IMR-90 (cell line): ENCODE data around the gene NPPA. TPM values are rescaled to one million over a fixed set of nuclear protein-coding genes. Genes with fewer than 3 reads are reported as not detected.

Experiments used
- ATAC-seq: fragments of 200-7000 bp; cut with Tn5 transposase; 2 replicates; pipeline ENCODE4 v1.9.1; 2020; ENCODE audit warnings: low read depth, mild to moderate bottlenecking, moderate library complexity
- BruUV-seq: library from RNA; stranded (reverse); fragments of 400-500 nt; replicated peaks from 2 replicates; lab custom pipeline; 2021; lab: Mats Ljungman, UMichigan
- CTCF ChIA-PET: fragments of 300-600 bp; formaldehyde crosslinking; extraction: SDS; loops from one replicate; lab custom pipeline; 2021; ENCODE audit warnings: antibody characterized with exemption; lab: Yijun Ruan, JAX
- POLR2A ChIA-PET: fragments of 300-600 bp; sonication (Branson Sonifier 250); formaldehyde crosslinking; loops from one replicate; lab custom pipeline; 2022; ENCODE audit warnings: antibody characterized with exemption; ENCODE audit not compliant: unreplicated experiment; lab: Charles Lee
- DNase-seq: peaks from one replicate; pipeline ENCODE4 v3.0.0; 2013
- H2AFZ ChIP-seq: replicated peaks from 2 replicates; pipeline ENCODE3; 2013; ENCODE audit warnings: low read length, mild to moderate bottlenecking; ENCODE audit not compliant: poor library complexity
- H2AK5ac ChIP-seq: 2 replicates; pipeline ENCODE4 v1.6.1; 2013; ENCODE audit warnings: low read depth, low read length, inconsistent platforms
- H2AK9ac ChIP-seq: replicated peaks from 2 replicates; pipeline ENCODE3; 2013; ENCODE audit warnings: mild to moderate bottlenecking, low read depth, low read length, moderate library complexity; ENCODE audit not compliant: poor library complexity
- H2BK120ac ChIP-seq: 2 replicates; pipeline ENCODE4 v1.6.1; 2013; ENCODE audit warnings: low read depth, low read length, inconsistent platforms
- H2BK15ac ChIP-seq: 3 replicates; pipeline ENCODE4 v1.6.1; 2013; ENCODE audit warnings: low read depth, low read length, inconsistent platforms
- H2BK20ac ChIP-seq: 2 replicates; pipeline ENCODE4 v1.6.1; 2013; ENCODE audit warnings: low read depth, mild to moderate bottlenecking, inconsistent platforms, low read length, moderate library complexity
- H2BK5ac ChIP-seq: 2 replicates; pipeline ENCODE4 v1.6.1; 2013; ENCODE audit warnings: mild to moderate bottlenecking, low read depth, low read length, inconsistent platforms; ENCODE audit not compliant: poor library complexity, severe bottlenecking
- H3K14ac ChIP-seq: replicated peaks from 2 replicates; pipeline ENCODE4 v1.6.1; 2013; ENCODE audit warnings: low read depth, low read length, inconsistent platforms
- H3K18ac ChIP-seq: 2 replicates; pipeline ENCODE4 v1.6.1; 2013; ENCODE audit warnings: low read depth, low read length, control low read depth
- H3K23ac ChIP-seq: 2 replicates; pipeline ENCODE4 v1.6.1; 2013; ENCODE audit warnings: low read depth, low read length, inconsistent platforms
- H3K27ac ChIP-seq: 2 replicates; pipeline ENCODE4 v1.5.1; 2013; ENCODE audit warnings: mild to moderate bottlenecking, control low read depth, low read length; ENCODE audit not compliant: insufficient read depth
- H3K27me3 ChIP-seq: 2 replicates; pipeline ENCODE4 v1.6.1; 2013; ENCODE audit warnings: low read length; ENCODE audit not compliant: control insufficient read depth, insufficient read depth
- H3K36me3 ChIP-seq: 2 replicates; pipeline ENCODE4 v1.6.1; 2013; ENCODE audit warnings: low read length, mixed read lengths; ENCODE audit not compliant: control insufficient read depth, insufficient read depth
- H3K4ac ChIP-seq: 2 replicates; pipeline ENCODE4 v1.6.1; 2013; ENCODE audit warnings: low read depth, low read length, inconsistent platforms
- H3K4me1 ChIP-seq: 2 replicates; pipeline ENCODE4 v1.6.1; 2013; ENCODE audit warnings: low read length, mixed read lengths; ENCODE audit not compliant: control insufficient read depth, insufficient read depth
- H3K4me2 ChIP-seq: 2 replicates; pipeline ENCODE4 v1.6.1; 2013; ENCODE audit warnings: low read depth, mild to moderate bottlenecking, control low read depth, low read length, moderate library complexity
- H3K4me3 ChIP-seq: 2 replicates; pipeline ENCODE4 v1.5.1; 2013; ENCODE audit warnings: low read depth, mild to moderate bottlenecking, control low read depth, low read length, moderate library complexity; ENCODE audit not compliant: insufficient read depth
- H3K56ac ChIP-seq: 2 replicates; pipeline ENCODE4 v1.6.1; 2013; ENCODE audit warnings: low read length, inconsistent platforms; ENCODE audit not compliant: insufficient read depth; ENCODE audit errors: extremely low read depth
- H3K79me1 ChIP-seq, 2 experiments: 2 replicates each; pipeline ENCODE4 v1.6.1; 2013; ENCODE audit warnings: low read length in 2 of 2, inconsistent platforms in 1 of 2, low read depth in 1 of 2
- H3K9ac ChIP-seq: 2 replicates; pipeline ENCODE4 v1.6.1; 2013; ENCODE audit warnings: low read depth, low read length, control low read depth
- H3K9me1 ChIP-seq: 2 replicates; pipeline ENCODE4 v1.6.1; 2013; ENCODE audit warnings: low read length, inconsistent platforms; ENCODE audit not compliant: insufficient read depth
- H3K9me3 ChIP-seq: 2 replicates; pipeline ENCODE4 v1.6.1; 2013; ENCODE audit warnings: low read length; ENCODE audit not compliant: control insufficient read depth, insufficient read depth
- H4K20me1 ChIP-seq: 2 replicates; pipeline ENCODE4 v1.6.1; 2013; ENCODE audit warnings: low read length, inconsistent platforms; ENCODE audit not compliant: insufficient read depth
- H4K5ac ChIP-seq: 2 replicates; pipeline ENCODE4 v1.6.1; 2013; ENCODE audit warnings: mild to moderate bottlenecking, low read depth, low read length, control low read depth
- H4K8ac ChIP-seq, 2 experiments: 2 replicates each; pipeline ENCODE4 v1.6.1; 2013; ENCODE audit warnings: low read depth in 2 of 2, low read length in 2 of 2, control low read depth in 1 of 2, inconsistent platforms in 1 of 2
- H4K91ac ChIP-seq: 2 replicates; pipeline ENCODE4 v1.6.1; 2013; ENCODE audit warnings: low read depth, low read length, inconsistent platforms; ENCODE audit not compliant: insufficient read depth
- BHLHE40 ChIP-seq: fragments of 150-350 bp; IDR thresholded peaks from 2 replicates; pipeline ENCODE4 v1.6.1; 2016; ENCODE audit warnings: mild to moderate bottlenecking, low read depth, low read length
- CEBPB ChIP-seq: IDR thresholded peaks from 2 replicates; pipeline ENCODE4 v1.6.1; 2012; ENCODE audit warnings: low read depth, low read length, improper control_type of control experiment
- CHD1 ChIP-seq: IDR thresholded peaks from 2 replicates; pipeline ENCODE4 v1.6.1; 2012; ENCODE audit warnings: low read depth, low read length, improper control_type of control experiment
- CTCF ChIP-seq: conservative IDR thresholded peaks from 2 replicates; pipeline ENCODE4 v1.5.1; 2012; ENCODE audit warnings: mild to moderate bottlenecking, low read depth, low read length, improper control_type of control experiment
- ELK1 ChIP-seq: fragments of 150-350 bp; IDR thresholded peaks from 2 replicates; pipeline ENCODE4 v1.6.1; 2016; ENCODE audit warnings: low read depth, mild to moderate bottlenecking, low read length, moderate library complexity, borderline replicate concordance
- FOS ChIP-seq: fragments of 150-350 bp; IDR thresholded peaks from 2 replicates; pipeline ENCODE4 v1.6.1; 2016; ENCODE audit warnings: low read depth, low read length
- MAFK ChIP-seq: IDR thresholded peaks from 2 replicates; pipeline ENCODE4 v1.6.1; 2012; ENCODE audit warnings: low read depth, low read length, improper control_type of control experiment
- MAZ ChIP-seq: IDR thresholded peaks from 2 replicates; pipeline ENCODE4 v1.6.1; 2012; ENCODE audit warnings: low read depth, mild to moderate bottlenecking, low read length, improper control_type of control experiment, moderate library complexity, borderline replicate concordance
- MXI1 ChIP-seq: IDR thresholded peaks from 2 replicates; pipeline ENCODE4 v1.6.1; 2012; ENCODE audit warnings: low read depth, mild to moderate bottlenecking, low read length, moderate library complexity, borderline replicate concordance
- NFE2L2 ChIP-seq: fragments of 150-350 bp; IDR thresholded peaks from 2 replicates; pipeline ENCODE4 v1.6.1; 2016; ENCODE audit warnings: low read depth, mild to moderate bottlenecking, low read length
- POLR2A ChIP-seq: IDR thresholded peaks from 2 replicates; pipeline ENCODE4 v1.6.1; 2012; ENCODE audit warnings: mild to moderate bottlenecking, low read depth, low read length
- RAD21 ChIP-seq: IDR thresholded peaks from 2 replicates; pipeline ENCODE4 v1.6.1; 2012; ENCODE audit warnings: low read length, improper control_type of control experiment
- RCOR1 ChIP-seq: IDR thresholded peaks from 2 replicates; pipeline ENCODE4 v1.6.1; 2012; ENCODE audit warnings: mild to moderate bottlenecking, low read length, improper control_type of control experiment; ENCODE audit not compliant: insufficient replicate concordance
- RFX5 ChIP-seq: IDR thresholded peaks from 2 replicates; pipeline ENCODE4 v1.8.0; 2012; ENCODE audit warnings: low read depth, mild to moderate bottlenecking, low read length, moderate library complexity
- SMC3 ChIP-seq: fragments of 150-350 bp; IDR thresholded peaks from 2 replicates; pipeline ENCODE4 v1.6.1; 2016; ENCODE audit warnings: low read depth, mild to moderate bottlenecking, antibody characterized with exemption, low read length, moderate library complexity
- USF2 ChIP-seq: fragments of 150-350 bp; IDR thresholded peaks from 2 replicates; pipeline ENCODE4 v1.6.1; 2017; ENCODE audit warnings: mild to moderate bottlenecking, antibody characterized with exemption, low read length, low read depth
- WGBS, 2 experiments: methylation state at CpG; one replicate each; pipeline versions ENCODE4 v1.1.5 to v1.1.7; 2013; ENCODE audit warnings: missing lambda C conversion rate in 2 of 2; ENCODE audit not compliant: insufficient read length in 1 of 2; ENCODE audit errors: extremely low coverage in 2 of 2; 5-methylcytosine and 5-hydroxymethylcytosine counted together
- dilution Hi-C: fragments of 300-500 bp; cut with HindIII; formaldehyde crosslinking; loops from one replicate; pipeline ENCODE4 v1.14.3; 2018; ENCODE audit warnings: low sequenced_read_pairs; ENCODE audit not compliant: unreplicated experiment
- in situ Hi-C: fragments of 300-500 bp; cut with MboI; formaldehyde crosslinking; loops from 3 replicates; pipeline ENCODE4 v1.14.3; 2019; ENCODE audit warnings: low sequenced_read_pairs, inconsistent platforms, mixed read lengths
- intact Hi-C: fragments of 100-400 bp; cut with micrococcal nuclease; formaldehyde crosslinking; loops from 2 replicates; pipeline ENCODE4 v1.10.0; 2022
- polyA plus RNA-seq, 3 experiments: library from polyadenylated mRNA; depleted of rRNA; stranded (reverse); fragments of >200 nt; gene quantifications; 2 replicates each; pipeline ENCODE4 v1.2.3, GENCODE V29; 2012; ENCODE audit warnings: low replicate concordance in 1 of 3
- total RNA-seq: library from RNA; depleted of rRNA; stranded (reverse); fragments of >200 nt; gene quantifications from 2 replicates; pipeline ENCODE4 v1.2.3, GENCODE V29; 2012

NPPA gene
- total and polyA plus RNA-seq, 2 of the 4 experiments (the other 2 are of a cell fraction) = not detected

- CTCF ChIA-PET = no interaction called here
- no peak overlapping the region for H2BK5ac ChIP-seq
- WGBS, 2 experiments = no CpG with 5 or more reads among the region's 8 CpGs
- H3K9ac ChIP-seq = no peak overlapping the region
- H3K4me2 ChIP-seq = no peak overlapping the region
- ATAC-seq = no peak
- intact Hi-C loops = no loop called here
- no peak overlapping the region for H2BK120ac ChIP-seq
- H3K4me3 ChIP-seq = no peak overlapping the region
- dilution Hi-C loops = no loop called here
- no peaks in the 10 kb centered on the region for H3K79me1 ChIP-seq
- no peaks in the 10 kb centered on the region for H3K36me3 ChIP-seq
- TF ChIP-seq POLR2A (no peak), RFX5 (no peak), MAZ (no peak), CEBPB (no peak), NFE2L2 (no peak), MXI1 (no peak), BHLHE40 (no peak), SMC3 (no peak), USF2 (no peak), FOS (no peak), CHD1 (no peak), RAD21 (no peak), ELK1 (no peak), RCOR1 (no peak), CTCF (no peak), MAFK (no peak)
- H3K56ac ChIP-seq = no peak overlapping the region
- no peak overlapping the region for H4K8ac ChIP-seq
- H3K14ac ChIP-seq = no peak overlapping the region
- H4K20me1 ChIP-seq = no peaks in the 10 kb centered on the region
- no peak overlapping the region for H2AK9ac ChIP-seq
- peaks cover 34% of the 10 kb centered on the region for H3K27me3 ChIP-seq
- no peak overlapping the region for H2AK5ac ChIP-seq
- 0 out of 2 replicates have a peak, but pooled peaks cover 1% of the 10 kb centered on the region for H3K4me1 ChIP-seq
- H3K4ac ChIP-seq = no peak overlapping the region
- H3K23ac ChIP-seq = no peak overlapping the region; the same call in 1 of the 2 replicates
- in situ Hi-C loops = no loop called here
- H4K91ac ChIP-seq = no peak overlapping the region
- BruUV-seq = no TSS peak
- H3K27ac ChIP-seq = no peak overlapping the region
- H3K9me1 ChIP-seq = 0 out of 2 replicates have a peak, but pooled peaks cover 5% of the 10 kb centered on the region
- H2BK20ac ChIP-seq = no peak overlapping the region
- H3K18ac ChIP-seq = no peak overlapping the region
- H4K5ac ChIP-seq = no peak overlapping the region
- H3K9me3 ChIP-seq = no peaks in the 10 kb centered on the region
- H2BK15ac ChIP-seq = no peak overlapping the region
- POLR2A ChIA-PET = no interaction called here
- no peak overlapping the region for H2AFZ ChIP-seq
- no peak for DNase-seq
Measured at GRCh38 chr1:11854519-11854918, 6.9 kb upstream of the NPPA start.
